ENCODE measurements around the gene NADK2. TPM values are rescaled to one million over a fixed set of nuclear protein-coding genes. Genes with fewer than 3 reads are reported as not detected.

The NADK2 gene
- total RNA-seq, 1 experiment from 2014 or later, result 12.2 TPM

DNA sequence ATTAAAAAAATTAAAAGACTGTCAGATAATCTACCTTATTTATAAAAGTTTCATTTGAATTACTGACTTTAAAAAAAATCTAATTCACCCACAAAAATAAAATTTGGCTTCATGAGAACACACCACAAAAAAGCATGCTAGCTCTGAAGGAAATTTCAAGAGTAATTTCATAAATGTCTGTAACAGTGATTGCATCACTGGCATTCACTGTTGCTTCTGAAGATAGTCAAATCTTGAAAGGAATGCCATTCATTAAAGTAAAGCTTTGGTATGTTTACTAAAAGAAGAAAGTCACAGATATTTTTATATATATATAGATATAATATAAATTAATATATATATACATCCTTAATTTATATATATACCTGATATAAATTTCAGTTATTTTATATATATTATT lies 43.4 kb downstream of the NADK2 start:
- no peak overlapping the region for H2BK12ac ChIP-seq (ENCODE audit: insufficient read length, low read depth, low read length)
- H4K5ac ChIP-seq (ENCODE audit: insufficient read length, low read depth, low read length), result no peak overlapping the region
- no peak for DNase-seq
- no peak overlapping the region for H3K9ac ChIP-seq (ENCODE audit: extremely low read depth, insufficient read length, low read length)
- Mint-ChIP-seq H3K9me3 (no peaks in the 10 kb centered on the region), H3K27me3 (ENCODE audit: low read depth) (no peaks in the 10 kb centered on the region), H3K4me1 (no peaks in the 10 kb centered on the region), H3K4me3 (no peak overlapping the region), H3K27ac (no peak overlapping the region), H3K36me3 (ENCODE audit: insufficient read depth in 1 of 3, low read depth in 3 of 3) (peaks cover 5 to 16% (median 7%) of the 10 kb centered on the region in 3 experiments; a peak in 5 of 7 replicates)
- no peaks in the 10 kb centered on the region for H3K4me1 ChIP-seq (ENCODE audit: insufficient read depth, low read length)
- no peaks in the 10 kb centered on the region for H3K27me3 ChIP-seq (ENCODE audit: insufficient read depth, low read length)
- no peaks in the 10 kb centered on the region for H3K79me2 ChIP-seq (ENCODE audit: insufficient read depth, low read length)
- H2BK5ac ChIP-seq (ENCODE audit: insufficient read length, low read length), result no peak overlapping the region
- H4K91ac ChIP-seq (ENCODE audit: insufficient read length, low read depth, low read length), result no peak overlapping the region
- H3K4me2 ChIP-seq (ENCODE audit: insufficient read depth, insufficient read length, low read length), result no peak overlapping the region
- no peak overlapping the region for H4K8ac ChIP-seq (replicated peaks; ENCODE audit: insufficient read length, low read depth, low read length)
- H3K23me2 ChIP-seq (ENCODE audit: insufficient read length, low read depth, low read length, poor library complexity, severe bottlenecking), result no peaks in the 10 kb centered on the region
- no peak overlapping the region for H2BK15ac ChIP-seq (ENCODE audit: low read depth, low read length)
- H3K79me1 ChIP-seq (ENCODE audit: insufficient read depth, low read depth, low read length, poor library complexity, severe bottlenecking), result no peaks in the 10 kb centered on the region
- H3K27ac ChIP-seq (ENCODE audit: insufficient read length, low read depth, low read length), result no peak overlapping the region
- no peak overlapping the region for H3K18ac ChIP-seq (ENCODE audit: insufficient read length, low read depth, low read length)
- H3K4ac ChIP-seq (ENCODE audit: low read depth, low read length), result no peak overlapping the region
- H2BK20ac ChIP-seq (ENCODE audit: low read depth, low read length, poor library complexity, severe bottlenecking), result no peak overlapping the region
- TF ChIP-seq, protein P1, sequence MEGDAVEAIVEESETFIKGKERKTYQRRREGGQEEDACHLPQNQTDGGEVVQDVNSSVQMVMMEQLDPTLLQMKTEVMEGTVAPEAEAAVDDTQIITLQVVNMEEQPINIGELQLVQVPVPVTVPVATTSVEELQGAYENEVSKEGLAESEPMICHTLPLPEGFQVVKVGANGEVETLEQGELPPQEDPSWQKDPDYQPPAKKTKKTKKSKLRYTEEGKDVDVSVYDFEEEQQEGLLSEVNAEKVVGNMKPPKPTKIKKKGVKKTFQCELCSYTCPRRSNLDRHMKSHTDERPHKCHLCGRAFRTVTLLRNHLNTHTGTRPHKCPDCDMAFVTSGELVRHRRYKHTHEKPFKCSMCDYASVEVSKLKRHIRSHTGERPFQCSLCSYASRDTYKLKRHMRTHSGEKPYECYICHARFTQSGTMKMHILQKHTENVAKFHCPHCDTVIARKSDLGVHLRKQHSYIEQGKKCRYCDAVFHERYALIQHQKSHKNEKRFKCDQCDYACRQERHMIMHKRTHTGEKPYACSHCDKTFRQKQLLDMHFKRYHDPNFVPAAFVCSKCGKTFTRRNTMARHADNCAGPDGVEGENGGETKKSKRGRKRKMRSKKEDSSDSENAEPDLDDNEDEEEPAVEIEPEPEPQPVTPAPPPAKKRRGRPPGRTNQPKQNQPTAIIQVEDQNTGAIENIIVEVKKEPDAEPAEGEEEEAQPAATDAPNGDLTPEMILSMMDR (conservative IDR thresholded peaks at IDR 0.05), result no peak
- no peak overlapping the region for H2AK5ac ChIP-seq (ENCODE audit: insufficient read length, low read length)
- H3K23ac ChIP-seq (ENCODE audit: insufficient read length, low read depth, low read length), result no peak overlapping the region
- no peak overlapping the region for H3K56ac ChIP-seq (ENCODE audit: insufficient read length, low read depth, low read length)
- no peak overlapping the region for H2AFZ ChIP-seq (ENCODE audit: low read length)
- H4K20me1 ChIP-seq (ENCODE audit: control insufficient read depth, insufficient read depth, insufficient read length), result no peaks in the 10 kb centered on the region
- H3K9me3 ChIP-seq (ENCODE audit: control insufficient read depth, low read depth, low read length), result no peaks in the 10 kb centered on the region
- no peak overlapping the region for H3K14ac ChIP-seq (ENCODE audit: insufficient read depth, low read length)
- no peak overlapping the region for H3T11ph ChIP-seq (ENCODE audit: low read length)
- H2BK120ac ChIP-seq (ENCODE audit: low read depth, low read length, poor library complexity, severe bottlenecking), result no peak overlapping the region
